HepG2 (cell line): ENCODE measurements around the gene ARMC5. TPM values are rescaled to one million over a fixed set of nuclear protein-coding genes. Genes with fewer than 3 reads are reported as not detected.

Source experiments
- CCAR2 ChIP-seq: fragments of 200-400 bp; formaldehyde crosslinking; optimal IDR thresholded peaks from 2 replicates; pipeline ENCODE3; 2018; ENCODE audit warnings: low read depth, mild to moderate bottlenecking, low read length, moderate library complexity
- FOXJ3 ChIP-seq: sonication (generic); formaldehyde crosslinking; IDR thresholded peaks from 2 replicates; pipeline ENCODE4 v1.4.0; 2020; ENCODE audit warnings: missing genetic modification reagents, mild to moderate bottlenecking, borderline replicate concordance
- FOXM1 ChIP-seq: sonication (generic); formaldehyde crosslinking; IDR thresholded peaks from 2 replicates; pipeline ENCODE4 v1.5.0; 2020; ENCODE audit warnings: missing genetic modification reagents
- HCFC1 ChIP-seq: fragments of 150-350 bp; IDR thresholded peaks from 2 replicates; pipeline ENCODE4 v1.6.1; 2014; ENCODE audit warnings: low read depth, low read length
- HOXA9 ChIP-seq: sonication (generic); formaldehyde crosslinking; IDR thresholded peaks from 2 replicates; pipeline ENCODE4 v1.8.1; 2022; ENCODE audit warnings: missing genetic modification reagents, mild to moderate bottlenecking, moderate library complexity, borderline replicate concordance
- KLF11 ChIP-seq: IDR thresholded peaks from 2 replicates; pipeline ENCODE4 v1.6.1; 2016; ENCODE audit warnings: missing compliant biosample characterization
- MXD4 ChIP-seq: IDR thresholded peaks from 2 replicates; pipeline ENCODE4 v1.6.1; 2016; ENCODE audit warnings: mild to moderate bottlenecking, missing biosample characterization, missing genetic modification reagents
- MYNN ChIP-seq: sonication (generic); formaldehyde crosslinking; IDR thresholded peaks from 2 replicates; pipeline ENCODE4 v1.4.0; 2020; ENCODE audit warnings: mild to moderate bottlenecking, low read depth, missing genetic modification reagents
- NRL ChIP-seq: sonication (generic); formaldehyde crosslinking; IDR thresholded peaks from 2 replicates; pipeline ENCODE4 v1.5.0; 2020; ENCODE audit warnings: missing genetic modification reagents, mild to moderate bottlenecking, moderate library complexity, borderline replicate concordance
- SRSF4 ChIP-seq: fragments of 200-400 bp; formaldehyde crosslinking; IDR thresholded peaks from one replicate; pipeline ENCODE4 v1.6.1; 2018; ENCODE audit warnings: mild to moderate bottlenecking, low read depth, low read length, moderate library complexity; ENCODE audit not compliant: poor library complexity, severe bottlenecking
- ZMYM4 ChIP-seq: sonication (generic); formaldehyde crosslinking; IDR thresholded peaks from 2 replicates; pipeline ENCODE4 v1.8.1; 2023; ENCODE audit warnings: mild to moderate bottlenecking, missing genetic modification reagents
- ZNF138 ChIP-seq: sonication (generic); formaldehyde crosslinking; IDR thresholded peaks from 2 replicates; pipeline ENCODE4 v1.5.0; 2020; ENCODE audit warnings: mild to moderate bottlenecking, low read depth, missing genetic modification reagents
- ZNF160 ChIP-seq: sonication (generic); formaldehyde crosslinking; IDR thresholded peaks from 2 replicates; pipeline ENCODE4 v1.8.0; 2022; ENCODE audit warnings: mild to moderate bottlenecking, inconsistent platforms, missing genetic modification reagents
- ZNF225 ChIP-seq: sonication (generic); formaldehyde crosslinking; IDR thresholded peaks from 2 replicates; pipeline ENCODE4 v1.4.0; 2020; ENCODE audit warnings: mild to moderate bottlenecking, missing genetic modification reagents
- ZNF251 ChIP-seq: sonication (generic); formaldehyde crosslinking; IDR thresholded peaks from 2 replicates; pipeline ENCODE4 v1.9.0; 2021; ENCODE audit warnings: mild to moderate bottlenecking, missing genetic modification reagents
- ZNF3 ChIP-seq: IDR thresholded peaks from 2 replicates; pipeline ENCODE4 v1.7.0; 2017; ENCODE audit warnings: inconsistent platforms
- ZNF44 ChIP-seq: sonication (generic); formaldehyde crosslinking; IDR thresholded peaks from 2 replicates; pipeline ENCODE4 v1.5.1; 2020; ENCODE audit warnings: mild to moderate bottlenecking, missing genetic modification reagents
- ZNF556 ChIP-seq: sonication (generic); formaldehyde crosslinking; IDR thresholded peaks from 2 replicates; pipeline ENCODE4 v1.4.0; 2020; ENCODE audit warnings: mild to moderate bottlenecking, missing genetic modification reagents, borderline replicate concordance
- ZNF652 ChIP-seq: IDR thresholded peaks from 2 replicates; pipeline ENCODE4 v1.6.1; 2016; ENCODE audit warnings: low read depth, borderline replicate concordance
- ZNF709 ChIP-seq: sonication (generic); formaldehyde crosslinking; IDR thresholded peaks from 2 replicates; pipeline ENCODE4 v1.5.0; 2020; ENCODE audit warnings: mild to moderate bottlenecking, missing genetic modification reagents
- ZNF841 ChIP-seq: sonication (generic); formaldehyde crosslinking; IDR thresholded peaks from 2 replicates; pipeline ENCODE4 v1.8.1; 2023; ENCODE audit warnings: missing genetic modification reagents, borderline replicate concordance
- ZSCAN30 ChIP-seq: sonication (generic); formaldehyde crosslinking; IDR thresholded peaks from 2 replicates; pipeline ENCODE4 v1.5.0; 2020; ENCODE audit warnings: mild to moderate bottlenecking, missing genetic modification reagents
- polyA plus RNA-seq, 8 experiments: library from polyadenylated mRNA; depleted of rRNA in 3 of 8; stranded (reverse) in 7 of 8; unstranded in 1 of 8; fragments of >200 nt; fragmentation: Illumina TruSeq in 4 of 8; extraction: Trizol in 4 of 8; gene quantifications; 2 replicates each; pipeline versions ENCODE4 v1.2.1 to v1.2.3, GENCODE V29; 2011 to 2016; ENCODE audit warnings: low read depth in 4 of 8, missing spikeins in 1 of 8, mixed read lengths in 1 of 8; ENCODE audit not compliant: insufficient read depth in 1 of 8
- total RNA-seq, 5 experiments: library from RNA; depleted of rRNA; stranded (reverse); fragments of >200 nt; fragmentation: Illumina TruSeq; extraction: Trizol; gene quantifications; 2 replicates each; pipeline ENCODE4 v1.2.3, GENCODE V29; 2016; ENCODE audit warnings: low read depth in 1 of 5
- TF ChIP-seq, protein P1 (sequence below): sonication (generic); formaldehyde crosslinking; IDR thresholded peaks from 2 replicates; pipeline ENCODE4 v1.4.0; 2020; ENCODE audit warnings: missing genetic modification reagents
- TF ChIP-seq, protein P2 (sequence below): sonication (generic); formaldehyde crosslinking; IDR thresholded peaks from 2 replicates; pipeline ENCODE4 v1.9.0; 2021; ENCODE audit warnings: missing genetic modification reagents, mild to moderate bottlenecking, borderline replicate concordance
- TF ChIP-seq, protein P3 (sequence below): sonication (generic); formaldehyde crosslinking; IDR thresholded peaks from 2 replicates; pipeline ENCODE4 v1.5.1; 2020; ENCODE audit warnings: mild to moderate bottlenecking, missing genetic modification reagents, borderline replicate concordance

Gene ARMC5
- total and polyA plus RNA-seq, 2 of the 13 experiments (the other 11 are each of a cell fraction or from before 2014, with no cell fraction given), result 10.8 to 22.3 TPM

DNA sequence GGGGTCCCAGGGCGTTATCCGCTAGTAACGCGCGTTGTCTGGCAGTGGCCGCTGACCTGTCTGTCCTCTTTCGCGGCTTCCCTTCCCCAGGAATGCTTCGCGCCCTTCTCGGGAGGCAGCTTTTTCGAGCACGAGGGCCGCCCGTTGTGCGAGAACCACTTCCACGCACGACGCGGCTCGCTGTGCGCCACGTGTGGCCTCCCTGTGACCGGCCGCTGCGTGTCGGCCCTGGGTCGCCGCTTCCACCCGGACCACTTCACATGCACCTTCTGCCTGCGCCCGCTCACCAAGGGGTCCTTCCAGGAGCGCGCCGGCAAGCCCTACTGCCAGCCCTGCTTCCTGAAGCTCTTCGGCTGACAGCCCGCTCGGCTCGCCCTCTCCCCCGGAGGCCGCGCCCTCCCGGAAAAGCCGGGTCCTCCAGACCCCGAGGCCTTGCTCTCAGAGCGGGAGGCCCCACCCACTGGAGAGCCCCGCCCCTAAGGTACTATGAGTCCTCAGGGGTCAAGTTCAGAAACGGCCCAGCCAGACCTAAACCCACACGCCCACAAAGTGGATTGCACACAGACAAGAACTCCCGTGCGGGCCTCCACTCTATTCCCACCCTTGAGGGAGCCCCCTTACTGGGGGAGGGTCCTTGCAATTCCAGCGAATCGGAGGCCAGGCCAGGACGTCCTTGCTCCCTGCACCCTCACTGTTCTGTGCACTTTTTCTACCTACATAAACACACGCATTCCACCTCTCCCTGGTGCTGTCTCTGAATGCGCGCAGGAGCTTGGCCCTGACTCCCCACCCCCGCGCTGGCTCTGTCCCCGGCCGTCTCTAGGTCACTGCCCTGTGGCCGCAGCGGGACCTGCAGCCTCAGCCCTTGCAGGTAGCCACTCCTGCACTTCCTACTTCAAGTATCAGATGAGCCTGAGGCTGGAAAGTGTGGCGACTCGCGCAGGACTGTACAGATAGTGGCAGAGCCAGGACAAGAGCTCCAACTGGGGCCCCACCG is 18.2 kb downstream of the ARMC5 start (continued):
- TF ChIP-seq ZNF556 (CRISPR knock-in tag), result peak; percentile 83; the same call in 1 of the 2 replicates
- TF ChIP-seq, protein P1, sequence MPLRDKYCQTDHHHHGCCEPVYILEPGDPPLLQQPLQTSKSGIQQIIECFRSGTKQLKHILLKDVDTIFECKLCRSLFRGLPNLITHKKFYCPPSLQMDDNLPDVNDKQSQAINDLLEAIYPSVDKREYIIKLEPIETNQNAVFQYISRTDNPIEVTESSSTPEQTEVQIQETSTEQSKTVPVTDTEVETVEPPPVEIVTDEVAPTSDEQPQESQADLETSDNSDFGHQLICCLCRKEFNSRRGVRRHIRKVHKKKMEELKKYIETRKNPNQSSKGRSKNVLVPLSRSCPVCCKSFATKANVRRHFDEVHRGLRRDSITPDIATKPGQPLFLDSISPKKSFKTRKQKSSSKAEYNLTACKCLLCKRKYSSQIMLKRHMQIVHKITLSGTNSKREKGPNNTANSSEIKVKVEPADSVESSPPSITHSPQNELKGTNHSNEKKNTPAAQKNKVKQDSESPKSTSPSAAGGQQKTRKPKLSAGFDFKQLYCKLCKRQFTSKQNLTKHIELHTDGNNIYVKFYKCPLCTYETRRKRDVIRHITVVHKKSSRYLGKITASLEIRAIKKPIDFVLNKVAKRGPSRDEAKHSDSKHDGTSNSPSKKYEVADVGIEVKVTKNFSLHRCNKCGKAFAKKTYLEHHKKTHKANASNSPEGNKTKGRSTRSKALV (CRISPR knock-in tag), result peak; percentile 71; the same call in 1 of the 2 replicates
- TF ChIP-seq ZNF251 (CRISPR knock-in tag), result peak; percentile 94
- peak; percentile 41; the same call in 1 of the 2 replicates for TF ChIP-seq ZNF160 (CRISPR knock-in tag)
- TF ChIP-seq ZNF709 (CRISPR knock-in tag), result no peak
- TF ChIP-seq, protein P2, sequence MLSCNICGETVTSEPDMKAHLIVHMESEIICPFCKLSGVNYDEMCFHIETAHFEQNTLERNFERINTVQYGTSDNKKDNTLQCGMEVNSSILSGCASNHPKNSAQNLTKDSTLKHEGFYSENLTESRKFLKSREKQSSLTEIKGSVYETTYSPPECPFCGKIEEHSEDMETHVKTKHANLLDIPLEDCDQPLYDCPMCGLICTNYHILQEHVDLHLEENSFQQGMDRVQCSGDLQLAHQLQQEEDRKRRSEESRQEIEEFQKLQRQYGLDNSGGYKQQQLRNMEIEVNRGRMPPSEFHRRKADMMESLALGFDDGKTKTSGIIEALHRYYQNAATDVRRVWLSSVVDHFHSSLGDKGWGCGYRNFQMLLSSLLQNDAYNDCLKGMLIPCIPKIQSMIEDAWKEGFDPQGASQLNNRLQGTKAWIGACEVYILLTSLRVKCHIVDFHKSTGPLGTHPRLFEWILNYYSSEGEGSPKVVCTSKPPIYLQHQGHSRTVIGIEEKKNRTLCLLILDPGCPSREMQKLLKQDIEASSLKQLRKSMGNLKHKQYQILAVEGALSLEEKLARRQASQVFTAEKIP, result no peak
- TF ChIP-seq FOXM1 (CRISPR knock-in tag), result no peak
- TF ChIP-seq ZSCAN30 (CRISPR knock-in tag), result peak; percentile 19; the same call in 1 of the 2 replicates
- peak; percentile 81; the same call in 1 of the 2 replicates for TF ChIP-seq ZMYM4 (CRISPR knock-in tag)
- TF ChIP-seq HOXA9, result no peak
- TF ChIP-seq MYNN (CRISPR knock-in tag), result peak; percentile 71
- TF ChIP-seq ZNF225 (CRISPR knock-in tag), result peak; percentile 96
- TF ChIP-seq HCFC1, result no peak; the same call in 1 of the 2 replicates
- TF ChIP-seq ZNF138 (CRISPR knock-in tag), result 0 out of 2 replicates have a peak, but pooled peaks have one; percentile 34
- peak; percentile 34; the same call in 1 of the 2 replicates for TF ChIP-seq NRL (CRISPR knock-in tag)
- TF ChIP-seq ZNF841 (CRISPR knock-in tag), result no peak
- peak; percentile 75 for TF ChIP-seq MXD4 (CRISPR knock-in tag)
- TF ChIP-seq KLF11 (CRISPR knock-in tag), result no peak
- no peak for TF ChIP-seq CCAR2
- TF ChIP-seq ZNF652 (CRISPR knock-in tag), result no peak
- TF ChIP-seq, protein P3, sequence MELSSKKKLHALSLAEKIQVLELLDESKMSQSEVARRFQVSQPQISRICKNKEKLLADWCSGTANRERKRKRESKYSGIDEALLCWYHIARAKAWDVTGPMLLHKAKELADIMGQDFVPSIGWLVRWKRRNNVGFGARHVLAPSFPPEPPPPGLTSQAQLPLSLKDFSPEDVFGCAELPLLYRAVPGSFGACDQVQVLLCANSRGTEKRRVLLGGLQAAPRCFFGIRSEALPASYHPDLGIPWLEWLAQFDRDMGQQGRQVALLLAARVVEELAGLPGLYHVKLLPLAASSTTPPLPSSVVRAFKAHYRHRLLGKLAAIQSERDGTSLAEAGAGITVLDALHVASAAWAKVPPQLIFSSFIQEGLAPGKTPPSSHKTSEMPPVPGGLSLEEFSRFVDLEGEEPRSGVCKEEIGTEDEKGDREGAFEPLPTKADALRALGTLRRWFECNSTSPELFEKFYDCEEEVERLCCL (CRISPR knock-in tag), result peak; percentile 71; the same call in 1 of the 2 replicates
- TF ChIP-seq SRSF4, result no peak
- TF ChIP-seq ZNF44 (CRISPR knock-in tag), result peak; percentile 74
- TF ChIP-seq ZNF3 (CRISPR knock-in tag), result no peak
- no peak for TF ChIP-seq FOXJ3 (CRISPR knock-in tag)
